Peyer's patch (tissue), 4 donors: ENCODE results near the gene SYT4. TPM values are rescaled to one million over a fixed set of nuclear protein-coding genes. Genes with fewer than 3 reads are reported as not detected.
"Not testable (repeated sequence)": the region's sequence is repeated elsewhere in the genome, so short reads cannot be mapped to it uniquely, and the experiment has no call there.

ENCODE experiments used
- DNase-seq, 3 donors: peaks; one replicate each; pipeline ENCODE4 v3.0.0-alpha.2; 2017 to 2019
- H3K27ac ChIP-seq, 4 donors: fragments of 200-600 bp; sonication (generic); one replicate each; pipeline ENCODE4 v1.5.1; 2016 to 2019
- H3K27me3 ChIP-seq, 2 donors: fragments of 200-600 bp; sonication (generic); one replicate each; pipeline ENCODE4 v1.5.1; 2019
- H3K36me3 ChIP-seq, 3 donors: fragments of 200-600 bp; sonication (generic); one replicate each; pipeline ENCODE4 v1.5.1; 2016 to 2019
- H3K4me1 ChIP-seq, 4 donors: fragments of 200-600 bp; sonication (generic); one replicate each; pipeline ENCODE4 v1.5.1; 2016 to 2019
- H3K4me3 ChIP-seq, 4 donors: fragments of 200-600 bp; sonication (generic); 1 replicate in 3 of 4; 2 replicates in 1 of 4; pipeline ENCODE4 v1.5.1; 2016 to 2019; ENCODE audit warnings: mild to moderate bottlenecking in 1 of 4
- H3K9me3 ChIP-seq, 4 donors: fragments of 200-600 bp; sonication (generic); one replicate each; pipeline ENCODE4 v1.5.1; 2016 to 2019; ENCODE audit warnings: mild to moderate bottlenecking in 1 of 4
- POLR2A ChIP-seq, 2 donors: fragments of 450-650 bp; IDR thresholded peaks; one replicate each; pipeline ENCODE4 v1.5.1; 2017; ENCODE audit warnings: antibody characterized with exemption in 2 of 2, mild to moderate bottlenecking in 2 of 2, moderate library complexity in 2 of 2
- total RNA-seq, 4 donors: library from RNA; depleted of rRNA; stranded (reverse); fragments of >200 nt; gene quantifications; one replicate each; pipeline ENCODE4 v1.1.0, GENCODE V29; 2016
- TF ChIP-seq, protein P1 (sequence below), 6 experiments: fragments of 450-650 bp in 4 of 6; fragments of 200-600 bp in 2 of 6; sonication (generic) in 1 of 6; IDR thresholded peaks; one replicate each; pipeline ENCODE4 v1.5.1; 2017 to 2019; ENCODE audit warnings: antibody characterized with exemption in 6 of 6, mild to moderate bottlenecking in 3 of 6, moderate library complexity in 1 of 6

The SYT4 gene, protein sequence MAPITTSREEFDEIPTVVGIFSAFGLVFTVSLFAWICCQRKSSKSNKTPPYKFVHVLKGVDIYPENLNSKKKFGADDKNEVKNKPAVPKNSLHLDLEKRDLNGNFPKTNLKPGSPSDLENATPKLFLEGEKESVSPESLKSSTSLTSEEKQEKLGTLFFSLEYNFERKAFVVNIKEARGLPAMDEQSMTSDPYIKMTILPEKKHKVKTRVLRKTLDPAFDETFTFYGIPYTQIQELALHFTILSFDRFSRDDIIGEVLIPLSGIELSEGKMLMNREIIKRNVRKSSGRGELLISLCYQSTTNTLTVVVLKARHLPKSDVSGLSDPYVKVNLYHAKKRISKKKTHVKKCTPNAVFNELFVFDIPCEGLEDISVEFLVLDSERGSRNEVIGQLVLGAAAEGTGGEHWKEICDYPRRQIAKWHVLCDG
- 1 to 10 TPM in 1 of 4 donors, under 1 TPM in 2, not detected in 1; 0.76 to 2.5 (median 0.94) TPM for total RNA-seq

DNA sequence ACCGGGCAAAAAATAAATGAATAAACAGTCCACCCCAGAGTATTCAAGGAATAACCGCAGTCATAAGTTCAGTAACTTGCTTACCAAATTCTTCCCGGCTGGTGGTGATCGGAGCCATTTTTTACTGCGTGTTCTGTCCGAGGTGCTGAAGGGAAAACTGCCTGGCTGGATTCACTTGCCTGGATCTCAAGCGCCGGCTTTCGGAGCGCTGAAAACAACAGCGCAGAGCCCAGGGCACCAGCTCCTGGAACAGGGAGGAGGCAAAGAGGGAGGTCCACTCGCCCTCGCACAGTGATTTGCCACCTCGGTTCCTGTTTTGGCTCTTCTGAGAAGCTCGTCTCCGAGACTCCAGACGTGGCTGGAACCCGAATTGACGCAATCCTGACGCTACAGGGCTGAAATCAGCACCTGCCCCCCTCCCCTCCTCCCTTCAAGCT, at the start of gene SYT4:
SYT4 (minus strand) TSS at position 327 of the 437 bp plus-strand sequence; CDS start at position 118, 209 bp downstream.
- no peak within 1 kb of the TSS for H3K27ac ChIP-seq
- no peaks in the 10 kb centered on the region for H3K36me3 ChIP-seq
- no peaks in the 10 kb centered on the region for H3K9me3 ChIP-seq
- TF ChIP-seq, protein P1, sequence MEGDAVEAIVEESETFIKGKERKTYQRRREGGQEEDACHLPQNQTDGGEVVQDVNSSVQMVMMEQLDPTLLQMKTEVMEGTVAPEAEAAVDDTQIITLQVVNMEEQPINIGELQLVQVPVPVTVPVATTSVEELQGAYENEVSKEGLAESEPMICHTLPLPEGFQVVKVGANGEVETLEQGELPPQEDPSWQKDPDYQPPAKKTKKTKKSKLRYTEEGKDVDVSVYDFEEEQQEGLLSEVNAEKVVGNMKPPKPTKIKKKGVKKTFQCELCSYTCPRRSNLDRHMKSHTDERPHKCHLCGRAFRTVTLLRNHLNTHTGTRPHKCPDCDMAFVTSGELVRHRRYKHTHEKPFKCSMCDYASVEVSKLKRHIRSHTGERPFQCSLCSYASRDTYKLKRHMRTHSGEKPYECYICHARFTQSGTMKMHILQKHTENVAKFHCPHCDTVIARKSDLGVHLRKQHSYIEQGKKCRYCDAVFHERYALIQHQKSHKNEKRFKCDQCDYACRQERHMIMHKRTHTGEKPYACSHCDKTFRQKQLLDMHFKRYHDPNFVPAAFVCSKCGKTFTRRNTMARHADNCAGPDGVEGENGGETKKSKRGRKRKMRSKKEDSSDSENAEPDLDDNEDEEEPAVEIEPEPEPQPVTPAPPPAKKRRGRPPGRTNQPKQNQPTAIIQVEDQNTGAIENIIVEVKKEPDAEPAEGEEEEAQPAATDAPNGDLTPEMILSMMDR (IDR thresholded peaks at IDR 0.05), result no peak
- no peak for TF ChIP-seq POLR2A (IDR thresholded peaks at IDR 0.05)
- no peaks in the 10 kb centered on the region for H3K27me3 ChIP-seq
- no peaks in the 10 kb centered on the region for H3K4me1 ChIP-seq
- no peak within 1 kb of the TSS for H3K4me3 ChIP-seq
- DNase-seq, result no peak

DNA sequence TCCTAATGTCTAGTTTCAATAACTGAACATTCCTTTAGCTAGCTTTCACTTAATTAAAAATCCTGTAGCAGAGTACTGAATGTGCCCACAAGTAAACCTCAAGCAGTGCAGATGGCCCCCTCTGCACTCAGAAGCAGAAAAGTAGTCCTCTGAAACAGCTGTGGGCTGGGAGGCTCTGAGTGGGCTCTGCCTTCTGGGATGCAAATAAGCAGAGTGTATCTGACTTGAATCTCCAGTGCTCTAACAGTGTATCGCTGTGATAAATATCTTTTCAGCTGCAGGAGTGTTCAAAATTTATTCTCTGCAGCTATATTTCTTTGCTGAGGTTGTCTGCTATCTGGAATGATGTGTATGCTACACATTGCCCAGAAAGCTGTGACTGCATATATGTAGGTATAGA, 44.8 kb upstream of the SYT4 start:
- TF ChIP-seq POLR2A (IDR thresholded peaks at IDR 0.05), result no peak
- Histone ChIP-seq H3K36me3 (no peaks in the 10 kb centered on the region), H3K9me3 (no peaks in the 10 kb centered on the region), H3K27ac (no peak overlapping the region), H3K27me3 (no peaks in the 10 kb centered on the region), H3K4me3 (no peak overlapping the region), H3K4me1 (no peaks in the 10 kb centered on the region)
- DNase-seq, result no peak

DNA sequence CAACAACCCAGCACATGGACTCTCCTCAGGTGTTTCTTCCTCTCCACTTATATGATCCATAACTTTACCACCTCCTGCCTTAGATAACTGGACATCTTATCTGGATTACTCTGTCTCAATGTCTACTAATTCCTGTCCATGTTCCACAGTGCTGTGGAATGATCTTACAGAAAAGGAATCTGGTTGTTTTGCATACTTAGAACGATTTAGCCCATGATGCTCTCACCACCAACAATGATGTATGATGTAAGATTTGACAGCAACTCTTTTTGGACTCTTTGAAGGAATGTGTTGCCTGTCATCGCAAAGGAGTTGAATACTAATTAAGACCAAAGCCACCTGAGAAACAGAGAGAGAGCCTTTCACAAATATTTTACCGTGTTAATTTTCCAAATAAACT, 37.7 kb upstream of the SYT4 start:
- Histone ChIP-seq H3K4me1 (no peaks in the 10 kb centered on the region), H3K27me3 (no peaks in the 10 kb centered on the region), H3K36me3 (no peaks in the 10 kb centered on the region), H3K27ac (no peak overlapping the region), H3K4me3 (no peak overlapping the region), H3K9me3 (no peaks in the 10 kb centered on the region)
- TF ChIP-seq, protein P1 (IDR thresholded peaks at IDR 0.05), result no peak
- no peak for TF ChIP-seq POLR2A (IDR thresholded peaks at IDR 0.05)
- DNase-seq, result no peak

DNA sequence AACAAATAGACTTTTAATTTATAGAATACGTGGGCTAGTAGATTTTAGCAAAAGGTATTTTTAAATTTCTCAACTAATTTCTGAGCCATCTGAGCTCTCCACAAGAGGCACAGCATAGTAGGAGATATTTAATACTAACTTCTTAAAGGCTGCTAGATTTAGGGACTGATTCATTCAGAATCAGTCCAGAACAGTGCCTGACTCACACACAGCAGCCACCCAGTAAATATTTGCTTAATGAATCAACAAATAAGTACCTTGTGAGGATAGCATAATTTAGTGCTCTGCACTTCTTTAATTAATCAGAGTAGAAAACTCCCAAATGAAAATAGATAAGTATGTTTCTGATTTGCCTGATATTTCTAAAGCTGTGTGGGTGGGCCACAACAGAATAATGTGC, 35.6 kb upstream of the SYT4 start:
- Histone ChIP-seq H3K9me3 (no peaks in the 10 kb centered on the region), H3K27ac (no peak overlapping the region), H3K36me3 (no peaks in the 10 kb centered on the region), H3K4me3 (no peak overlapping the region), H3K27me3 (no peaks in the 10 kb centered on the region), H3K4me1 (no peaks in the 10 kb centered on the region)
- no peak for TF ChIP-seq POLR2A (IDR thresholded peaks at IDR 0.05)
- TF ChIP-seq, protein P1 (IDR thresholded peaks at IDR 0.05), result no peak
- DNase-seq, result no peak

DNA sequence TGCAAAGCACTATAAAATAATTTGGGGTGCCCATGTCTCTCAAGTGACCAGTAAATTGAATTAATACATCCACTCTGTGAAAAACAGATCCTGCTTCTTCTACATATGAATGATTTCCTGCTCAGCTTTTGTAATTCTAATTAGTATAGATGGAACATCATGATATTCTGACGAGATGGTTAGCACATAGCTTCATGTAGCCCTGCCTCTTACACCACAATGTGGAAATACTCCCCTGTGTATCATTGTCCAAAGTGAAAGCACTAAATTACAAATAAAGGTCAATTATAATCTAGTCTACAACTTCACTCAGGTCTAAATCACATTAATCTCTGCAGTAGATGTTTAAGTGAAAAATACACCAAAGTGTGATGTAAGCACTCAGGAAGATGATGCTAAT, 32.9 kb upstream of the SYT4 start:
- H3K36me3 ChIP-seq, result no peaks in the 10 kb centered on the region
- H3K4me3 ChIP-seq, result no peak overlapping the region
- no peak for DNase-seq
- no peak overlapping the region for H3K27ac ChIP-seq
- TF ChIP-seq POLR2A (IDR thresholded peaks at IDR 0.05), result no peak
- TF ChIP-seq, protein P1 (IDR thresholded peaks at IDR 0.05), result no peak
- no peaks in the 10 kb centered on the region for H3K9me3 ChIP-seq
- H3K27me3 ChIP-seq, result no peaks in the 10 kb centered on the region
- no peaks in the 10 kb centered on the region for H3K4me1 ChIP-seq

DNA sequence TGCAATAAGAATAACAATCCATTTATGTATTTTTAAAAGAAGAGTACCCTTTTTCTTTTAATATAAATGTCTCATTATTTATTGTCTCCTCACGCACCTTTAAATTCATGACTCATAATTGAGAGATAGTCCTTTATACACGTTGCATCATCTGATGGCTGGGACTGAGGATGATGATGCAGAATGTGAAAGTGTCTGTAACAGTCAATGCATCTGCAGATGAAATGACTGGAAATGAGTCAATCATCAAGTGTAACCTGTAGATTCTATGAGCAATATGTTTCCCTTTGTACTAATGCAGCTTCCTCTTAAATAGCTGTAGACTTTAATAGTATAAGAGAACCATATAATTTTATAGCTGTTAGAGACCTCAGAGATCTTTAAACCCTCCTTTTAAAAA, 26.1 kb upstream of the SYT4 start:
- Histone ChIP-seq H3K9me3 (no peaks in the 10 kb centered on the region), H3K4me1 (no peaks in the 10 kb centered on the region), H3K27ac (no peak overlapping the region), H3K4me3 (no peak overlapping the region), H3K36me3 (no peaks in the 10 kb centered on the region), H3K27me3 (no peaks in the 10 kb centered on the region)
- no peak for TF ChIP-seq POLR2A (IDR thresholded peaks at IDR 0.05)
- TF ChIP-seq, protein P1 (IDR thresholded peaks at IDR 0.05), result no peak
- no peak for DNase-seq

DNA sequence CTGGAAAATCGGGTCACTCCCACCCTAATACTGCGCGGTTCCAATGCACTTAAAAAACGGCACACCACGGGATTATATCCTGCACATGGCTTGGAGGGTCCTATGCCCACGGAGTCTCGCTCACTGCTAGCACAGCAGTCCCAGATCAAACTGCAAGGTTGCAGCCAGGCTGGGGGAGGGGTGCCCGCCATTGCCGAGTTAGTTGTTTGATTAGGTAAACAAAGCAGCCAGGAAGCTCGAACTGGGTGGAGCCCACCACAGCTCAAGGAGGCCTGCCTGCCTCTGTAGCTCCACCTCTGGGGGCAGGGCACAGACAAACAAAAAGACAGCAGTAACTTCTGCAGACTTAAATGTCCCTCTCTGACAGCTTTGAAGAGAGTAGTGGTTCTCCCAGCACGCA, 8.9 kb upstream of the SYT4 start:
- H3K4me3 ChIP-seq, H3K27ac ChIP-seq, H3K4me1 ChIP-seq, H3K36me3 ChIP-seq, H3K27me3 ChIP-seq, H3K9me3 ChIP-seq, DNase-seq: not testable (repeated sequence)
